Measurements from ENCODE around the gene APLP1.
"Not testable (repeated sequence)": the region's sequence is repeated elsewhere in the genome, so short reads cannot be mapped to it uniquely, and the experiment has no call there.

Gene APLP1

DNA sequence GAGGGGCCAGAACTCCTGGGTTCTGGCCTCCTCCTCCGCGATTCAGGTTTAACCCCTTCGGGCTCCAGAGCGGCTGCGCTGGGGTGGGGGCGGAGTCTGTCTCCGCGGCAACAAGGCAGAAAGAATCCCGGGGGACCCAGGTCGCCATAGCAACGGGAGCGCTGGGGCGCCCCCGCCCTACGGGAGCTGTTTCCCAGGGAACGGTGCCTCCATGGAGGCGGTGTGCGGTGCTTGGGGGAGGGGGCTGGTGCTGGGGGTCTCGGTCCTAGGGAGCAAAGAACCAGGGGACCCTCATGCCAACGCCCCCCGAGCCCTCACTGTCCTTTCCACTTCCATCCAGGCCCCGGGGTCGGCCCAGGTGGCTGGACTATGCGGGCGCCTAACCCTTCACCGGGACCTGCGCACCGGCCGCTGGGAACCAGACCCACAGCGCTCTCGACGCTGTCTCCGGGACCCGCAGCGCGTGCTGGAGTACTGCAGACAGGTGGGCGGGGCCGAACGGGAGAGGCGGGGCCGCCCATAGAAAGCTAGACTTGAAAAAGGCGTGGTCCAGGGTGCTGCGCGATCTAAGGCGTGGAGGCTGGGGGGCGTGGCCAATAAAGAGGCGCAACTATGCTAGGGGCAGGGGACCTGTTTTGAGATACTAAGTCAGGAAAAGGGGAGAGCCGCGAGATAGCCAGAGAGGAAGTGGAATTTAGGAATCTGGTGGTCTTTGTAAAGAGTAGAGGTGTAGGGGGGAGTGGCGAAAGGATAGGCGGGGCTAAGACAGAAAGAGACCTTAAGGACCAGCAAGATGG is 1.2 kb downstream of the APLP1 start:
- H3K4me3 ChIP-seq (ENCODE audit: low read depth, low read length): peak overlapping the region; percentile 79
- 0 out of 2 replicates have a peak, but pooled peaks cover 7% of the 10 kb centered on the region for H3K27me3 ChIP-seq (ENCODE audit: insufficient read depth, low read length)

DNA sequence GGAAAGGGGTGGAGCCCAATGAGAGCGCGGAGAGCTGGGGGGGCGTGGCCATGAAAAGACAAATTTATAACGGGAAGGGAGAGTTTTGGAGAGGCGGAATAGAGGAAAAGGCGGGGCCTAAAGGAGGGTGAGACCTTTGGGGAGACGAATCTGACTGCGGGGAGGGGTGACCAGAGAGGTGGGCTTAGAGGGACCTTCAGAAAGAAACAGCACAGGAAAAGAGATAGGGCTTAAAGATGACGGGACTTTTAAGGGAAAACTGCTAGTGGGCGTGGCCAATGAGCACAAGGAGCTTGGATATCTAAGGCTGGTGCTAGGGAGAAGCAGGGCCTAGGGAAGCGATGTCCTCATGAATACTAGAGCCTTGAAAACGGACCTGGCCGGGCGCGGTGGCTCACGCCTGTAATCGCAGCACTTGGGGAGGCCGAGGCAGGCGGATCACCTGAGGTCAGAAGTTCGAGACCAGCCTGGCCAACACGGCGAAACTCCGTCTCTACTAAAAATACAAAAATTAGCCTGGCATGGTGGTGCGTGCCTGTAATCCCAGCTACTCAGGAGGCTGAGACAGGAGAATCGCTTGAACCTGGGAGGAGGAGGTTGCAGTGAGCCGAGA is 1.9 kb downstream of the APLP1 start:
- not testable (repeated sequence) for H3K4me1 ChIP-seq (ENCODE audit: control insufficient read depth, insufficient read depth, low read length, unreplicated experiment); H3K36me3 ChIP-seq (ENCODE audit: insufficient read depth, low read length); H3K27me3 ChIP-seq (ENCODE audit: insufficient read depth, low read length); H2AFZ ChIP-seq (ENCODE audit: low read length, unreplicated experiment); H3K27ac ChIP-seq (ENCODE audit: low read depth, low read length); H3K79me2 ChIP-seq (ENCODE audit: control insufficient read depth, insufficient read depth, low read length, unreplicated experiment)
- H3K4me3 ChIP-seq (ENCODE audit: low read depth, low read length): peak overlapping the region; percentile 79

More for the DNA sequence above, 1.2 kb downstream of the APLP1 start:
- Histone ChIP-seq H3K4me1 (ENCODE audit: control insufficient read depth, insufficient read depth, low read length, unreplicated experiment) (peaks cover 6% of the 10 kb centered on the region), H3K36me3 (ENCODE audit: insufficient read depth, low read length) (no peaks in the 10 kb centered on the region), H3K27ac (ENCODE audit: low read depth, low read length) (no peak overlapping the region), H3K79me2 (ENCODE audit: control insufficient read depth, insufficient read depth, low read length, unreplicated experiment) (no peaks in the 10 kb centered on the region), H2AFZ (ENCODE audit: low read length, unreplicated experiment) (no peak overlapping the region)

DNA sequence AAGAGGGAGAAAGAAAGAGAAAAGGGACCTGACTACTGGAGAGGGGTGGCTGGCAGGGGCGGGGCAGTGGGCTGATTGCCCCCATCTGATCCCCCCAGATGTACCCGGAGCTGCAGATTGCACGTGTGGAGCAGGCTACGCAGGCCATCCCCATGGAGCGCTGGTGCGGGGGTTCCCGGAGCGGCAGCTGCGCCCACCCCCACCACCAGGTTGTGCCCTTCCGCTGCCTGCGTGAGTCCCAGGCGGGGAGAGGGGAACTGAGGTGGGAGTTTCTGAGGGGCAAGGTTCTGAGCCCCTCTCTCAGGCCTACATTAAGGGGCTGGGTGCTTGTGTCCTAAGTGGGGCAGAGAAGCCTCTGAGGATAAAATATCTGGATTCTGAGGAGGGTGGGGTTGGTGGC is 2.4 kb downstream of the APLP1 start:
- H3K27ac ChIP-seq (ENCODE audit: low read depth, low read length): no peak overlapping the region
- no peak overlapping the region for H2AFZ ChIP-seq (ENCODE audit: low read length, unreplicated experiment)
- H3K79me2 ChIP-seq (ENCODE audit: control insufficient read depth, insufficient read depth, low read length, unreplicated experiment): no peaks in the 10 kb centered on the region
- H3K4me3 ChIP-seq (ENCODE audit: low read depth, low read length): no peak overlapping the region
- H3K36me3 ChIP-seq (ENCODE audit: insufficient read depth, low read length): no peaks in the 10 kb centered on the region
- 0 out of 2 replicates have a peak, but pooled peaks cover 2% of the 10 kb centered on the region for H3K27me3 ChIP-seq (ENCODE audit: insufficient read depth, low read length)
- H3K4me1 ChIP-seq (ENCODE audit: control insufficient read depth, insufficient read depth, low read length, unreplicated experiment): peaks cover 6% of the 10 kb centered on the region

DNA sequence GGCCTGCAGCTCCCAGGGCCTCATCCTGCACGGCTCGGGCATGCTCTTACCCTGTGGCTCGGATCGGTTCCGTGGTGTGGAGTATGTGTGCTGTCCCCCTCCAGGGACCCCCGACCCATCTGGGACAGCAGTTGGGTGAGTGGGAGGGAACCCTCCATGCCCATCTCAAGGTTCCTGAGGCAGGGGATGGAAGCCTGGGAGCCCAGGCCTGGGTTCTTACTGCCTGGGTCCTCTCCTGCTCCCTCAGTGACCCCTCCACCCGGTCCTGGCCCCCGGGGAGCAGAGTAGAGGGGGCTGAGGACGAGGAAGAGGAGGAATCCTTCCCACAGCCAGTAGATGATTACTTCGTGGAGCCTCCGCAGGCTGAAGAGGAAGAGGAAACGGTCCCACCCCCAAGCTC is 3.2 kb downstream of the APLP1 start:
- Histone ChIP-seq H3K27me3 (ENCODE audit: insufficient read depth, low read length) (no peaks in the 10 kb centered on the region), H3K27ac (ENCODE audit: low read depth, low read length) (no peak overlapping the region), H2AFZ (ENCODE audit: low read length, unreplicated experiment) (no peak overlapping the region), H3K4me1 (ENCODE audit: control insufficient read depth, insufficient read depth, low read length, unreplicated experiment) (peaks cover 6% of the 10 kb centered on the region), H3K79me2 (ENCODE audit: control insufficient read depth, insufficient read depth, low read length, unreplicated experiment) (no peaks in the 10 kb centered on the region), H3K36me3 (ENCODE audit: insufficient read depth, low read length) (no peaks in the 10 kb centered on the region), H3K4me3 (ENCODE audit: low read depth, low read length) (no peak overlapping the region)

DNA sequence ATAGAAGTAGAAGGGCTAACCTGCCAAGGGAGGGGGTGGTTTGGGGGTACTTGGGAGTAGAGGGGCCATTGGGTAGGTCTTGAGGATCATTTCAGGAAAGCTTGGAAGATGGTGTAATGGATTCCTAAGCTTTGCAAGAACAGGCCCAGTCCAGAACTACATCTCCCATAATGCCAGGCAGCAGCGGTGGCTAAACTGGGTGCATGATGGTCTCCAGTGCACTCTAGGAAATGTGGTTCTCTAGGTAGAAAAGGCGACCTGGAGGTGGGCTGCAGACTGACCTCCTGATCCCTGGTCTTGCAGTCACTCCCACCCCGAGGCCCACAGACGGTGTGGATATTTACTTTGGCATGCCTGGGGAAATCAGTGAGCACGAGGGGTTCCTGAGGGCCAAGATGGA is 3.8 kb downstream of the APLP1 start:
- Histone ChIP-seq H3K4me3 (ENCODE audit: low read depth, low read length) (no peak overlapping the region), H3K36me3 (ENCODE audit: insufficient read depth, low read length) (no peaks in the 10 kb centered on the region), H2AFZ (ENCODE audit: low read length, unreplicated experiment) (no peak overlapping the region), H3K27ac (ENCODE audit: low read depth, low read length) (no peak overlapping the region), H3K27me3 (ENCODE audit: insufficient read depth, low read length) (no peaks in the 10 kb centered on the region), H3K4me1 (ENCODE audit: control insufficient read depth, insufficient read depth, low read length, unreplicated experiment) (peaks cover 6% of the 10 kb centered on the region), H3K79me2 (ENCODE audit: control insufficient read depth, insufficient read depth, low read length, unreplicated experiment) (no peaks in the 10 kb centered on the region)

DNA sequence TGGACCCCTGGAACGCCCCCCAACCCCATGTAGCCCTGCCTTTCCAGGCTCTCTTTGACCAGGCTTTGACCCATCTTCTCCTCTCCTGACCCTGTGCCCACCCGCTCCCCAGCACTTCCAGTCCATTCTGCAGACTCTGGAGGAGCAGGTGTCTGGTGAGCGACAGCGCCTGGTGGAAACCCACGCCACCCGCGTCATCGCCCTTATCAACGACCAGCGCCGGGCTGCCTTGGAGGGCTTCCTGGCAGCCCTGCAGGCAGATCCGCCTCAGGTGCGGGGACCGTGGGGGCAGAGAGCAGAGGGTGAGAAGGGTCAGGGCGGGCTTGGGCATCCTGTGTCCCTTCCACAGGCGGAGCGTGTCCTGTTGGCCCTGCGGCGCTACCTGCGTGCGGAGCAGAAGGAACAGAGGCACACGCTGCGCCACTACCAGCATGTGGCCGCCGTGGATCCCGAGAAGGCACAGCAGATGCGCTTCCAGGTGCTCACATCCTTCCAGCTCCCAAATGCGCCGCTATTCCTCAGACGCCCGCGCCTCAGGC is 6.1 kb downstream of the APLP1 start:
- Histone ChIP-seq H3K36me3 (ENCODE audit: insufficient read depth, low read length) (no peaks in the 10 kb centered on the region), H3K27me3 (ENCODE audit: insufficient read depth, low read length) (no peaks in the 10 kb centered on the region), H3K4me3 (ENCODE audit: low read depth, low read length) (no peak overlapping the region), H3K79me2 (ENCODE audit: control insufficient read depth, insufficient read depth, low read length, unreplicated experiment) (no peaks in the 10 kb centered on the region), H3K27ac (ENCODE audit: low read depth, low read length) (no peak overlapping the region), H2AFZ (ENCODE audit: low read length, unreplicated experiment) (no peak overlapping the region), H3K4me1 (ENCODE audit: control insufficient read depth, insufficient read depth, low read length, unreplicated experiment) (no peaks in the 10 kb centered on the region)

DNA sequence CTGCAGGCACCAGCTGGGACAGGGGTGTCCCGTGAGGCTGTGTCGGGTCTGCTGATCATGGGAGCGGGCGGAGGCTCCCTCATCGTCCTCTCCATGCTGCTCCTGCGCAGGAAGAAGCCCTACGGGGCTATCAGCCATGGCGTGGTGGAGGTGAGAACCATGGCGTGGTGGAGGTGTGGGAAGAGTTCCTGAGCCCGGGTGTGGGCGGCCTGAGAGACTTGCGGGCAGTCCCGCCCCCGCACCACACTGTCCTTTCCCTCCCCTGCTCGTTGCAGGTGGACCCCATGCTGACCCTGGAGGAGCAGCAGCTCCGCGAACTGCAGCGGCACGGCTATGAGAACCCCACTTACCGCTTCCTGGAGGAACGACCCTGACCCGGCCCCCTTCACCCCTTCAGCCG is 10.7 kb downstream of the APLP1 start:
- H3K27me3 ChIP-seq (ENCODE audit: insufficient read depth, low read length): no peaks in the 10 kb centered on the region
- no peak overlapping the region for H2AFZ ChIP-seq (ENCODE audit: low read length, unreplicated experiment)
- H3K4me1 ChIP-seq (ENCODE audit: control insufficient read depth, insufficient read depth, low read length, unreplicated experiment): no peaks in the 10 kb centered on the region
- no peaks in the 10 kb centered on the region for H3K79me2 ChIP-seq (ENCODE audit: control insufficient read depth, insufficient read depth, low read length, unreplicated experiment)
- H3K27ac ChIP-seq (ENCODE audit: low read depth, low read length): no peak overlapping the region
- H3K36me3 ChIP-seq (ENCODE audit: insufficient read depth, low read length): no peaks in the 10 kb centered on the region
- no peak overlapping the region for H3K4me3 ChIP-seq (ENCODE audit: low read depth, low read length)

DNA sequence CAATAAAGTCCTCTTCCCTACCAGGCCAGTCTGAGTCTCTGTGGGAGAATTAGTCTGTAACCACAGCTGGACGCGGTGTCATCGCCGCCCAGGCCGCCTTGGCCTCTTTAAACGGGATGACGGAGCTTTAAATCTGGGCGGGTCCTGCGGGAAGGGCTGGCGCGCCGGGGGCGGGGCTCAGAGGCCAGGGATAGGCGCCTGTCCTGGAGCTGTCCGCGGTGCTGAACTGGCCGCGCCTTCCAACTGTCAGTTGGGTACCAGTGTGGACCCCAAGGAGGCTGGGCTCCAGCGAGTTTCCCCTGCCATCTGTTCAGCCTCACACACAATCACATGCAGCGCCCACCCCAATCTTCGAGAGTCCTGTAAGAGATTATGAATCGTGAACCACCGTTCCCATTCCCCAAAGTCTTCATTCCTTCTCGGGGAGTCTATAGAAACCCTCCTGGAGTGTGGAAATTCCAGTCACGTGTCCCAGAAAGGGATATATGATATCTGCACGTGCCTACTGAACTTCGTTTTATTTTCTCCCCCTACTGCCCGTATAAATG is 11.5 kb downstream of the APLP1 start:
- H3K27ac ChIP-seq (ENCODE audit: low read depth, low read length): no peak overlapping the region
- H3K4me3 ChIP-seq (ENCODE audit: low read depth, low read length): no peak overlapping the region
- H2AFZ ChIP-seq (ENCODE audit: low read length, unreplicated experiment): no peak overlapping the region
- no peaks in the 10 kb centered on the region for H3K27me3 ChIP-seq (ENCODE audit: insufficient read depth, low read length)
- no peaks in the 10 kb centered on the region for H3K79me2 ChIP-seq (ENCODE audit: control insufficient read depth, insufficient read depth, low read length, unreplicated experiment)
- H3K36me3 ChIP-seq (ENCODE audit: insufficient read depth, low read length): no peaks in the 10 kb centered on the region
- no peaks in the 10 kb centered on the region for H3K4me1 ChIP-seq (ENCODE audit: control insufficient read depth, insufficient read depth, low read length, unreplicated experiment)

DNA sequence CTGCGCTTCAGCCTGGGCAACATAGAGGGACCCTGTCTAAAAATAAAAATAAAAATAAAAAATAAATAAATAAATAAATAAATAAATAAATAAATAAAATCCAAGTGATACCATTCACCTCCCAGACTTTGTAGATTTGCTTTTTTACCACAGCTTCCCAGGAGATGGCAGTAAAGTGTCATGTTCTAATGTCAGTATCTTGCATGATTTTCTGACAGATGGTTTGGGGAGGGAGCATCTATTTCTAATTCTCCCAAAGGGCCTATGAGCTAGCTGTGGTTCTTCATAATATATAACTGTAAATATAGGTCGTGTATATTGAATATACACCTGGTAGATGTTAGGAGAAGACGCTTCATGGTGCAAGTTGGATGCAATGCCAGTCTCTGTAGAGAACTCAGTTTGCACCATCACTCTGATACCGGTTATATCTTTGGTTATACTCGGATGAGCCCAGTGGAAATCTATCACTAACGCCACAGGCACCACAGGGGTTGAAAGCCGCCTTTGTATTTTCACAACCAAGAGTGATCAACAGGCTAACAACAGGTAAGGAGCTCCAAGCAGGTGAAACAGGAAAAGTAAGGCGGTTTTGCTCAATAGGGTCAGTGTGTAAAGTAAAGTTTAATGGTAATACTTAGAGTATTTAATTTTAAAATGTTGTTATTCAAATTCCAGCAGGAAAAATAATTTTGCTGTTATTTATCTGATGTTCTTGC is 13.9 kb downstream of the APLP1 start:
- H3K27ac ChIP-seq (ENCODE audit: low read depth, low read length): no peak overlapping the region
- H3K4me1 ChIP-seq (ENCODE audit: control insufficient read depth, insufficient read depth, low read length, unreplicated experiment): no peaks in the 10 kb centered on the region
- no peaks in the 10 kb centered on the region for H3K27me3 ChIP-seq (ENCODE audit: insufficient read depth, low read length)
- no peak overlapping the region for H3K4me3 ChIP-seq (ENCODE audit: low read depth, low read length)
- no peaks in the 10 kb centered on the region for H3K79me2 ChIP-seq (ENCODE audit: control insufficient read depth, insufficient read depth, low read length, unreplicated experiment)
- H2AFZ ChIP-seq (ENCODE audit: low read length, unreplicated experiment): no peak overlapping the region
- no peaks in the 10 kb centered on the region for H3K36me3 ChIP-seq (ENCODE audit: insufficient read depth, low read length)

DNA sequence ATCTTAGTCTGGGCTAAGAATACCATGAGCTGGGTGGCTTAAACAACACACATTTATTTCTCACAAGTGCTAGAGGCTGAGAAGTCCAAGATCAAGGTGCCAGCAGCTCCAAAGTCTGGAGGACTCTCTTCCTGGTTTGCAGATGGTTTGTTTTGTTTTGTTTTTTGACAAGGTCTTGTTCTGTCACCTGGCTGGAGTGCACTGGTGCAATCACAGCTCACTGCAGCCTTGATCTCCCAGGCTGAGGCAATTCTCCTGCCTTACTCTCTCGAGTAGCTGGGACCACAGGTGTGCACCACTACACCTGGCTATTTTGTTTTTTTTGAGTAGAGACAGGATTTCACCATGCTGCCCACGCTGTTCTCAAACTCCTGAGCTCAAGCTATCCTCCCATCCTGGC is 15.5 kb downstream of the APLP1 start:
- Histone ChIP-seq H3K36me3 (ENCODE audit: insufficient read depth, low read length) (no peaks in the 10 kb centered on the region), H3K79me2 (ENCODE audit: control insufficient read depth, insufficient read depth, low read length, unreplicated experiment) (no peaks in the 10 kb centered on the region), H3K4me1 (ENCODE audit: control insufficient read depth, insufficient read depth, low read length, unreplicated experiment) (no peaks in the 10 kb centered on the region), H3K27me3 (ENCODE audit: insufficient read depth, low read length) (no peaks in the 10 kb centered on the region), H3K27ac (ENCODE audit: low read depth, low read length) (no peak overlapping the region), H3K4me3 (ENCODE audit: low read depth, low read length) (no peak overlapping the region), H2AFZ (ENCODE audit: low read length, unreplicated experiment) (no peak overlapping the region)

Data from ACC112 (cell line).